NCI-H1417 (cell line): ENCODE results near the gene ZNF524.
"Not testable (repeated sequence)": the region's sequence is repeated elsewhere in the genome, so short reads cannot be mapped to it uniquely, and the experiment has no call there.

ENCODE experiments used
- DNase-seq, 3 experiments: peaks; one replicate each; lab custom pipeline; 2025; lab: John Stamatoyannopoulos, UW

The ZNF524 gene

GRCh38 chr19:55599842-55600661, at the start of gene ZNF524:
ZNF524 (plus strand) TSS chr19:55600288; CDS start chr19:55602113, 1,825 bp downstream.
- DNase-seq, result peak; percentile 96 to 99 (median 98)

DNA sequence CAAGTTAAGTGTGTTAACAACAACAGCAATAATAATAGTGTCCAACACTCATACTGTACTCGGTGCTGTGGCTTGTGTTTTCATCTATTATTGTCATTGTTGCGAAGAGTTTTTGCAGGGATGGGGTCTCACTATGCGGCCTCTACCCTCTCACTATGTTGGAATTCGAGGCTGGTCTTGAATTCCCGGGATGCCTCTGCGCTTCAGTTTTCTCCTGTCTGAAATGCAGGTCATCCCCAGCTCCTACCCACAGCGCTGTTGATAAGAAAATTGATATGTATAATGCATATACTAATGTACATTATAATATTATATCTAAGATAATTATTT, 49.8 kb upstream of the ZNF524 start:
- no peak for DNase-seq

DNA sequence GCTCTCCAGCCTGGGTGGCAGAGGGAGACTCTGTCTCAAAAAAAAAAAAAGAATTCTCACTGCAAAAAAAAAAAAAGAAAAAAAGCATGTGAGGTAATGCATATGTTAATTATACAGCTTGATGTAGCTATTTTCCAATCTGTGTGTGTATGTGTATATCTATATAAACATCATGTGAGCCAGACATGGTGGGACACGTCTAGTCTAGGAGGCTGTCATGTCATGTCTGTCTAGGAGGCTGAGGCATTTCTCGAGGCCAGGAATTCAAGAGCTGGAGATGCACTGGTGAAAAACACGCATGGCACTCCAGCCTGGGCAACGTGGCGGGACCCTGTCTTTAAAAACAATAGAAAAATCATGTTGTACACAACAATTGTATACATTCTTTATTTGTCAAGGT, 47.9 kb upstream of the ZNF524 start:
- no peak for DNase-seq

- no peak for DNase-seq
Measured at GRCh38 chr19:55552620-55553019, 47.5 kb upstream of the ZNF524 start.

DNA sequence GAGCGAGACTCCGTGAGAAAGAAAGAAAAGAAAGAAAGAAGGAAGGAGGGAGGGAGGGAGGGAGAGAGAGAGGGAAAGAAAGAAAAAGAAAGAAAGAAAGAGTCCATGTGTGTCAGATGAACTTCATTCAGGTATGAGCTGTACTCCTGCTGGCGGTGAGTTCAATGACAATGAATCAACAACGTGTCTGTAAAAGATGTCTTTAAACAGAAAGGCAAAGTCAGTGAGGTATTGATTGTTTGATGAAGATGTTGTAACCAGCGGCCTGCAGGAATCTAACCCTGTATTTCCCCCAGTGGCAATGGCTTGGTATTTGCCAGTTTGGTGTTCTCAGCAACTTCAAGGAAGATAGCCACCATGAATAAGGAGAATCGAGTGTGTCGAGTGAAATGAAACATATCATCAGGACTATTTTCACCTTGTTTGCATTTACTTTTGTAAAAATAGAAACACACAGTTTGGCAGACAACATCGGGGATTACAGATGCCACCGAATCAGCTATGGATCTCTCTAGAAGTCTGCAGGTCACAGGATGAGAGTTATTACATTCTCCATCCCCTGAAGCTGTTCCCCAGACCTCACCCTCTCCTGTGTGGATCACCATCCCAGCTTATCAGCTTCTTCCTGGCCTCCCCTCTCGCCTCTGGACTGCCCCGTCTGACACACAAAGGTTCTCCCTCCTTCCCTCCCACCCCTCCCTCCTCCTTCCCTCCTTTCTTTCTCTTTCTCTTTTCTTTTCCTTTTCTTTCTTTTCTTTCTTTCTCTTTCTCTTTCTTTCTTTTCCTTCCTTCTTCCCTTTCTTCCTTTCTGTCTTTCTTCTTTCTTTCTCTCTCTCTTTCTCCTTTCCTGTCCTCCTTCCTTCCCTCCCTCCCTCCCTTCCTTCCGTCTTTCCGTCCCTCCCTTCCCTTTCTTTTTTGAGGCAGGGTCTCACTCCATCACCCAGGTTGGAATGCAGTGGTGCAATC, 46.6 kb upstream of the ZNF524 start:
- DNase-seq, result no peak

GRCh38 chr19:55554302-55554701, 45.8 kb upstream of the ZNF524 start:
- DNase-seq, result no peak

GRCh38 chr19:55554741-55555152, 45.3 kb upstream of the ZNF524 start:
- DNase-seq, result peak in 1 of 3 experiments; percentile 22

GRCh38 chr19:55559684-55560083, 40.4 kb upstream of the ZNF524 start:
- no peak for DNase-seq

DNA sequence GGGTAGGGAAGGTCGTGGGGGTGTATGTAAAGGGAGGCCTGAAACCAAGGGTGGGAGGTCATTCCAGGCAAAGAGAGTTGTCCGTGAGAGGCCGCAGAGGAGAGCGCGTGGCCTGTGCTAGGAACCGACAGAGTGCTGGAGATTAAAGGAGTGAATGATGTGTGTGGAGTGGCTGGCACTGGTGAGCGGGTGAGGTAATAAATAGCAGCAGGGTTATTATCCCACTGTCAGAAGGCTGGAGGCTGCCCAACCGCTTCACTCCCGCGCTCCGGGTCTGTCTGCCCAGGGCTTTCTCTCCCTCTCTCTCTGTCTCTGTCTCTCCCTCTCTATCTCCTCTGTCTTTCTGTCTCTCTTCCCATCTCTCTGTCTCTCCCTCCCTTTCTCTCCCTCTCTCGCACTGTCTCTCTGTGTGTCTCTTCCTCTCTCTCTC, 36.8 kb upstream of the ZNF524 start:
- DNase-seq, result peak in 1 of 3 experiments; percentile 53

GRCh38 chr19:55566823-55567222, 33.3 kb upstream of the ZNF524 start:
- DNase-seq, result no peak

DNA sequence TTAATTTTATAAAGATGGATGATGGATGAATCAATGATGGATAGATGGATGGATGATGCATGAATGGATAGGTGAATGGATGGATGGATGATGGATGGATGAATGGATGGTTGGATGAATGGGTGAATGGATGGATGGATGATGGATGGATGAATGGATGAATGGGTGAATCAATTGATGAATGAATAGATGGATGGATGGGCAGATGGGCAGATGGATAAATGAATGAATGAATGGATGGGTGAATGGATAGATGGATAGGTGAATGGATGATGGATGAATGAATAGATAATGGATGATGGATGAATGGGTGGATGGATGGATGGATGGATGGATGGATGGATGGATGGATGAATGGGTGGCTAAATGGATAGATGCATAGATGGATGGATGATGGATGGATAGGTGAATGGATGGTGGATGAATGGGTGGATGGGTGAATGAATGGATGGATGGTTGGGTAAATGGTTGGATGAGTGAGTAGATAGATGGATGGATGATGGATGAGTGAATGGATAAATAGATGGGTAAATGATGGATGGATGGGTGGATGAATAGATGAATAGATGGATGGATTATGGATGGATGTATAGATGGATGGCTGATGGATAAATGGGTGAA, 32.3 kb upstream of the ZNF524 start:
- DNase-seq, result no peak

DNA sequence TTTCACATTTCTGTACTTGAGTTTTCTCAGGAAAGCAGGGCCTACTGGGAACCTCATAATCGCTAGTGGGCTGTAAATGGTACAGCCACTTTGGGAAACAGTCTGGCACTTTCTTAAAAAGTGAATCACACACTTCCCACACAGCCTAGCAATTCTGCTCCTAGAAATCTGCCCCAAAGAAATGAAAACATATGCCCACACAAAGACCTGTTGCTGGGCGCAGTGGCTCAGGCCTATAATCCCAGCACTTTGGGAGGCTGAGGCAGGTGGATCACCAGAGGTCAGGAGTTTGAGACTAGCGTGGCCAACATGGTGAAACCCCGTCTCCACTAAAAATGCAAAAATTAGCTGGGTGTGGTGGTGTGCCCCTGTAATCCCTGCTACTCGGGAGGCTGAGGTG, 30.6 kb upstream of the ZNF524 start:
- not testable (repeated sequence) for DNase-seq

DNA sequence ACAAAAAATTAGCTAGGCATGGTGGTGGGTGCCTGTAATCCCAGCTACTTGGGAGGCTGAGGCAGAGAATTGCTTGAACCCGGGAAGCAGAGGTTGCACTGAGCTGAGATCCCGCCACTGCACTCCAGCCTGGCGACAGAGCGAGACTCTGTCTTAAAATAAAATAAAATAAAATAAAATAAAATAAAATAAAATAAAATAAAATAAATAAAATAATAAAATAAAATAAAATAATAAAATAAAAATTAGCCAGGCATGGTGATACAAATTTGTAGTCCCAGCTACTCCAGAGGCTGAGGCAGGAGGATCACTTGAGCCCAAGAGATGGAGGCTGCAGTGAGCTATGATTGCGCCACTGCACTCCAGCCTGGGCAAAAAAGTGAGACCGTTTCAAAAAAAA, 26.2 kb upstream of the ZNF524 start:
- not testable (repeated sequence) for DNase-seq

DNA sequence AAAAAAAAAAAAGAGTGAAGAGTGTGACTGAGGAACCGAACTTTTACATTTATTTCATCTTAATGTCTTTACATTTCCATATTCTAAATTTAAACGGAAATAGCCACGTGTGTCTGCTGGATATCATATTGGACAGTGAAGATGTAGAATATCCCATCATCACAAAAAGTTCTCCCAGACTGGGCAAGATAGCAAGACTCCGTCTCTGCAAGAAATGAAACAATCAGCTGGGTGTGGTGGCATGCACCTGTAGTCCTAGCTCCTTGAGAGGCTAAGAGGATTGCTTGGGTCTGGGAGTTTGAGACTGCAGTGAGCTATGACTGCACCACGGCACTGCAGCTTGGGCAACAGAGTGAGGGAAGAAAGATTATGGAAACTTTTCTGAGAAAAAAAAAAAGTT, 23.3 kb upstream of the ZNF524 start:
- DNase-seq, result no peak

- no peak for DNase-seq
Measured at GRCh38 chr19:55578031-55578760, 21.9 kb upstream of the ZNF524 start.

- DNase-seq, result no peak
Measured at GRCh38 chr19:55578761-55579747, 21.0 kb upstream of the ZNF524 start.

DNA sequence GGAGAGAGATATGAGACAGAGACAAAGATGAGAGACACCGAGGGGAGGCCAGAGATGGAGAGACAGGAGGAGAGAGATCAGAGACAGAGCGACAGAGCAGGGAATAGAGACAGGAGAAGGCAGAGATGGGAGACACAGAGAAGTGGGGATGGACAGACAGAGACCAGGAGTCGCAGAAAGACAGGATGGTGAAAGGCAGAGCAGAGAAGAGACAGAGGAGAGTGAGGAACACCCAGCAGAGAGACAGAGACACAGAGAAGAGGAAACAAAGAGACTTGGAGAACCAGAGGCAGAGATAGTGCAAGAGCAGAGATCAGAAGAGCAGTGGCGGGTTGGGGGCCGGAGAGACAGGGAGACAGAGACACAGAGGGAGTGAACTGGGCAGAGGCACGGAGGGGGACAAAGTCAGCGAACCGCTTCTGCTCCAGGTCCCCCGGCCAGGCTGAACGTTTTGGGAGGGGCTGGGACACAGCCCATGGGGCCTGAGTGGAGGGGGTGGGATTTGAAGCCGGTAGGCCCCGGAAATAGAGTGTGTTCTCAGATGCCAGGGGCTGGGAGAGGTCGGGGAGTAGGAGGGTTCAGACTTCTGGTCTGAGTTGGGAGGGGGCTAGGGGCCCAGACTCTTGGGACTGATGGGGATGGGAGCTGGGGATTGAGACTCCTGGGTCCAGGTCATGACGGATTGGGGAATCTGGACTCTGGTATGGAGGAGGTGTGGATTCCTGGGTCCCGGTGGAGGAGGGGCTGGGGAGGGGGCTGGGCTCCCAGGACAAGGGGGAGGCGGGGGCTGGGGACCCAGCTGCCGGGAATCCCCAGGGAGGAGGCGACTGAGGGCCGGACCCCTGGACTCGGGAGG, 20.1 kb upstream of the ZNF524 start:
- peak in 2 of 3 experiments; percentile 41 to 49 for DNase-seq

DNA sequence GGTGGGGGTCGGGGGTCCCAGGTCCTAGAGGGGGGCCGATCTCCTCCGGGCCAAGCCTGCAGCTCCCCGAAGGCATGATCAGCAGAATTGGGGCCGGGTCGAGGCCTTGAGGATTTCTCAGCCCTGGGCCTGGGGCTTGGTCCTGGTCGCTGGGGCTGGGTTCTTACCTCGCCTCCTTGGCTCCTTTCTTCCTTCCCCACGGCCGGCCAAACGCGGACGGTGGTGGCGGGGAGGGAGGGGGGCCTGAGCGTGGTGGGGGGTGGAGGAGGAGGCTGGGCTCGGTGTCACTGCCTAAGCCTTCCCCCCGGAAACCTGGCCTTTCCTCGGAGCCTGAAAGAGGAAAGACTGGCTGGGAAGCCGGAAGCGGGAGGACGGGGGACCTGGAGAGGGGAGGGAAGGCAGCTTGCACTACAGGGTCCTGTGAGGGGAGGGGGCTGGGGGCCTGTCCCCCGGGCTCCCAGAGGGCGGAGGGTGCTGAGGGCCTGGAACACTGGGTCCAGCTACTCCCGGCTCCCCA, 19.4 kb upstream of the ZNF524 start, which contains the start of gene ZNF579:
Gene ZNF579 (minus strand): TSS at position 221 of the 517 bp plus-strand sequence. CDS start 1,209 bp downstream, outside the sequence.
- peak; percentile 83 to 93 (median 91) for DNase-seq
